ENCODE measurements around the gene ADAMTS13. TPM values are rescaled to one million over a fixed set of nuclear protein-coding genes. Genes with fewer than 3 reads are reported as not detected.

ADAMTS13 gene
- total and polyA plus RNA-seq, 2 experiments from 2014 or later: 1.4 to 2.2 TPM

DNA sequence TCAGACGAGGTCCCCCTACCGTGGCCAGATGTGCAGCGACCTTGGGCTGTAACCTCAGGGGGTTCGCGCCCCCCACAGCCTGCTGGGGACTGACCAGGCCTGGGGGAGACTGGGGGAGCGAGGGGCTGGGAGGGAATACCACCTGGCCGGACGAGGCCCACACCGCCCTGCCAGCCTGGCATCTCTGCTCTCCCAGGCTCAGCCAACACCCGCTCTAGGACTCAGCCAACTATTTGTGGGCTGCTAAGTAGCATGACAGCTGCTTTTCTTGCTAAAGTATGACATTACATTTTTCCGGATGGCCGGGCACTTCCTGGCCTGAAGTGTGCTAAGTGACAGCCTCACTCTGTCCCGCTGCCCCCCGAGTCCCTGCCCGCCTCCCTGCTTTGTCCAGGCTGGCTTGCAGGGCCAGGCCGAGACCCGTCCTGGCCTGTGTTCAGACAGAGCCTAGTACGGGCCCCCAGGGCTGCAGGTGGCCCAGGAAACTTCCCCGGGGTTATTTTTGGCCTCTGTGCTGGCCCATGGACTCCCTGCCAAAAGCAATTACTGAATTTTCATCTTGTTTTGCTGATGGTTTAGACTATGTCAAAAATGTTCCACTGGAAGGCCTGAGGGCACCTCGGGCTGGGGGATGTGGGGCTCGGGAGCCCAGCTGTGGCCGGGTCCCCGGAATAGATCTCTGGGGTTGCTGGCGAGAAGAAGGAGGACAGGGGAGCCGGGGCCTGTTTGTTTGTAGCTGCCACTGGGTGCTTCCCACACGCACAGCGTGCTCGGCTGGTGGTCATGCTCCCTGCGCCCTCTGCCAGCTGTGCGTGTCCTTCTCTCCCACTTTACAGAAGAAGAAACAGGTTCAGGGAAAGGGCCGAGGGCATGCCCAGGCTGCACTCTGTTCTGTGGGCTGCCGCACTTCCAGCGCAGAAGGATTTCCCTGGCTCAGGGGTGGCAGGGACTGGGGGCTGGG is 70.2 kb downstream of the ADAMTS13 start:
- no peaks in the 10 kb centered on the region for H3K4me1 ChIP-seq (ENCODE audit: insufficient read depth)
- H3F3A ChIP-seq (ENCODE audit: insufficient read depth): no peaks in the 10 kb centered on the region
- H3K9me3 ChIP-seq (ENCODE audit: low read depth): no peaks in the 10 kb centered on the region
- H3K79me2 ChIP-seq (ENCODE audit: insufficient read depth): no peaks in the 10 kb centered on the region
- no peak overlapping the region for H3K4me3 ChIP-seq
- H3K27me3 ChIP-seq (replicated peaks; ENCODE audit: insufficient read depth): peaks cover 18% of the 10 kb centered on the region
- in situ Hi-C loops (cut with MboI): loop anchor here (25.0 kb wide), 1 partner anchor 455 kb away; the partner anchor contains the start of gene GTF3C5
- TF ChIP-seq EZH2 (IDR thresholded peaks at IDR 0.05; ENCODE audit: insufficient read depth, poor library complexity, severe bottlenecking) (no peak), EZH2phosphoT487 (IDR thresholded peaks at IDR 0.05; ENCODE audit: insufficient read depth, low read depth) (no peak)
- H3K27ac ChIP-seq: no peak overlapping the region
- peak; percentile 29 for DNase-seq
- no peaks in the 10 kb centered on the region for H3K36me3 ChIP-seq (ENCODE audit: low read depth)
- H3K9me2 ChIP-seq (ENCODE audit: insufficient read depth): no peaks in the 10 kb centered on the region
- no peak overlapping the region for H3K9ac ChIP-seq
- 54 to 57% methylated on average over 32 to 33 of the region's 33 CpGs for WGBS, 2 experiments (ENCODE audit: low coverage in 1 of 2, low lambda C conversion rate in 2 of 2, missing lambda C conversion rate in 2 of 2)
- no peak overlapping the region for H3K4me2 ChIP-seq (ENCODE audit: unreplicated experiment)
- no peaks in the 10 kb centered on the region for H4K20me1 ChIP-seq (ENCODE audit: insufficient read depth)
- H2AFZ ChIP-seq: no peak overlapping the region

DNA sequence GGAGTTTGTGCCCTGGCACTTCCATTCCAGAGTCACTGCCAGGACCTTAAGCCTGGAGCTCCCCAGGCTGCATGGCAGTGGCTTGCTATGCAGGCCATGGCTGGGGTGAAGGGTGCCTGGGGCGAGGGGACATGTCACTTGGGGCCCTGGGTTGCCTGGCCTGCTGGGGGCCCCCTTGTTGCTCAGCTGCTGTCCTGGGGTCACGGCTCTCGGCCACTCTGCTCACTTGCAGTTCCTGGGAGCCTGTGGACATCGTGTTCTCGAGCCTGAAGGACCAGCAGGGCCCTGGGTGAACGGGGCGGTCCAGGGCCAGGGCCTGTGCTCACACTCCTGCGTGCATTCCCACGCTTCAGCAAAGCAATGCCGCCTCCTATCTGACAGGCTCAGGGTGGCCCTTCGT is 71.3 kb downstream of the ADAMTS13 start:
- Histone ChIP-seq H2AFZ (no peak overlapping the region), H3F3A (ENCODE audit: insufficient read depth) (no peaks in the 10 kb centered on the region), H3K9me2 (ENCODE audit: insufficient read depth) (no peaks in the 10 kb centered on the region), H3K4me3 (no peak overlapping the region), H3K9ac (no peak overlapping the region), H3K36me3 (ENCODE audit: low read depth) (no peaks in the 10 kb centered on the region), H3K4me2 (ENCODE audit: unreplicated experiment) (no peak overlapping the region), H3K79me2 (ENCODE audit: insufficient read depth) (no peaks in the 10 kb centered on the region), H3K27me3 (replicated peaks; ENCODE audit: insufficient read depth) (peaks cover 18% of the 10 kb centered on the region), H3K27ac (no peak overlapping the region), H4K20me1 (ENCODE audit: insufficient read depth) (no peaks in the 10 kb centered on the region), H3K4me1 (ENCODE audit: insufficient read depth) (no peaks in the 10 kb centered on the region), H3K9me3 (ENCODE audit: low read depth) (no peaks in the 10 kb centered on the region)
- WGBS, 2 experiments (ENCODE audit: low coverage in 1 of 2, low lambda C conversion rate in 2 of 2, missing lambda C conversion rate in 2 of 2): 67 to 75% methylated on average over 7 to 11 of the region's 11 CpGs
- no peak for DNase-seq
- in situ Hi-C loops (cut with MboI): loop anchor here (25.0 kb wide), 1 partner anchor 456 kb away; the partner anchor contains the start of gene GTF3C5
- TF ChIP-seq EZH2phosphoT487 (IDR thresholded peaks at IDR 0.05; ENCODE audit: insufficient read depth, low read depth): no peak
- TF ChIP-seq EZH2 (IDR thresholded peaks at IDR 0.05; ENCODE audit: insufficient read depth, poor library complexity, severe bottlenecking): no peak

DNA sequence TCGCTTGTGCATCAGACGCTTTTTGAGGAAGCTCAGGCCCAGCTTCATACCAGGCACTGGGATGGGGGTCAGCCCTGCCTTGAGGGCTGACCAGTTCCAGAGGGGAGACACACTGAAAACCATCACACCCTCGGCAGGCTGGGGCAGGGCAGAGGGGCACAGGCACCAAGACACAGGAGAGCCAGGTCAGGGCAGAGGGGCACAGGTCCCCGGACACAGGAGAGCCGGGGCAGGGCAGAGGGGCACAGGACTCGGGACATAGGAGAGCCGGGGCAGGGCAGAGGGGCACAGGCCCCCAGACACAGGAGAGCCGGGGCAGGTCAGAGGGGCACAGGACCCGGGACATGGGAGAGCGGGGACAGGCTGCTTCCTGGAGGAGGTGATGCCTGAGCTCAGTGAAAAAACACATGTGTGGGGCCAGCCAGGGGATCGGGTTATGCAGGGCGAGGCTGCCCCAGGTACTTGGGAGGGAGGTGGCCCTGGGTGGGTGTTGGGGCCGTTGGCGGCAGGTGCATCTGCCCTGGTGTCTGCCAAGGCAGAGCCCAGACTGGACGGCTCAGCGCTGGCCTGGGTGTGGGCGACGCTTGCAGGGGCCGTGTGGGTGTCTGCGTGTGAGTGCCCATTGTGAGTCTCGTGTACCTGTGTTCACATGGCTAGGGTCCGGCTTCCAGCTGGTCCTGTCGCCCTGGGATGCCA is 71.8 kb downstream of the ADAMTS13 start:
- Histone ChIP-seq H3K4me1 (ENCODE audit: insufficient read depth) (no peaks in the 10 kb centered on the region), H3K27ac (no peak overlapping the region), H3K36me3 (ENCODE audit: low read depth) (no peaks in the 10 kb centered on the region), H4K20me1 (ENCODE audit: insufficient read depth) (no peaks in the 10 kb centered on the region), H3K9me2 (ENCODE audit: insufficient read depth) (no peaks in the 10 kb centered on the region), H3K4me3 (no peak overlapping the region), H2AFZ (no peak overlapping the region), H3K27me3 (replicated peaks; ENCODE audit: insufficient read depth) (peaks cover 18% of the 10 kb centered on the region), H3F3A (ENCODE audit: insufficient read depth) (no peaks in the 10 kb centered on the region), H3K79me2 (ENCODE audit: insufficient read depth) (no peaks in the 10 kb centered on the region), H3K4me2 (ENCODE audit: unreplicated experiment) (no peak overlapping the region), H3K9ac (no peak overlapping the region), H3K9me3 (ENCODE audit: low read depth) (no peaks in the 10 kb centered on the region)
- in situ Hi-C loops (cut with MboI): loop anchor here (25.0 kb wide), 1 partner anchor 457 kb away; the partner anchor contains the start of gene GTF3C5
- WGBS, 2 experiments (ENCODE audit: low coverage in 1 of 2, low lambda C conversion rate in 2 of 2, missing lambda C conversion rate in 2 of 2): 82 to 88% methylated on average over 17 to 23 of the region's 23 CpGs
- DNase-seq: no peak
- TF ChIP-seq EZH2phosphoT487 (IDR thresholded peaks at IDR 0.05; ENCODE audit: insufficient read depth, low read depth) (no peak), EZH2 (IDR thresholded peaks at IDR 0.05; ENCODE audit: insufficient read depth, poor library complexity, severe bottlenecking) (no peak)

DNA sequence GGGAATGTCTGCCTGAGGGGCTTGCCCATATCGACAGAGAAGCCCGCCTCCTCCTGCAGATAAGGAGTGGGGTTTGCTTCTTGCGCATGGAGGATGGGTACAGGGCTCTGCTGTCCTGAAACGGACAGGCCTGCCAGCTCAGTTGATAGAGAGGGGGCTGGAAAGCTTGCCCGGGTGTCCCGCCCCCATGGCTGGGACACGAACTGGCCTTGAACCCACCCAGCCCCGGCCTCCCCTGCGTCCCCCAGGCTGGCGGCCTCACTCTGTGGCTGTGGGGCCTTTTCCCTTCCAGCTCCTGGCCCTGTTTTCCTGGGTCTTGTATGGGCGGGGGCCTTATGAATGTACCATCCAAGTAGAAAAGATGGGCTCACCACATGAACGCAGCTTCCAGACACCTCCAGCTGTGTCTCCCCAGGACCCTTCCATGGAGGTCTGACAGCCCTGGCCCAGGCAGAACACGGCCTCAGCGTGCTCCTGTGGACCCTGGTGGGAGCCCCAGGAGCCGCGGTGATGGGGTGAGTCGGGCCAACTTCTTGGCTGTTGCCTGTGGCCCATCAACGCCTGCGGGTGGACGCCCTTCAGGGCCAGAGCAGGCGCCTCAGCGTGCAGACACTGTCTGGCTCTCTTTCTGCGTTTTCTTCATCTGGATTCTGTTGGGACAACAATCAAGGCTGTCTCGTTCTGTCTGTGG is 72.6 kb downstream of the ADAMTS13 start:
- no peak for DNase-seq
- Histone ChIP-seq H4K20me1 (ENCODE audit: insufficient read depth) (no peaks in the 10 kb centered on the region), H3K4me3 (no peak overlapping the region), H3F3A (ENCODE audit: insufficient read depth) (no peaks in the 10 kb centered on the region), H3K4me2 (ENCODE audit: unreplicated experiment) (no peak overlapping the region), H3K9ac (no peak overlapping the region), H3K27me3 (replicated peaks; ENCODE audit: insufficient read depth) (peaks cover 16% of the 10 kb centered on the region), H3K79me2 (ENCODE audit: insufficient read depth) (no peaks in the 10 kb centered on the region), H2AFZ (no peak overlapping the region), H3K4me1 (ENCODE audit: insufficient read depth) (no peaks in the 10 kb centered on the region), H3K9me3 (ENCODE audit: low read depth) (no peaks in the 10 kb centered on the region), H3K9me2 (ENCODE audit: insufficient read depth) (no peaks in the 10 kb centered on the region), H3K36me3 (ENCODE audit: low read depth) (no peaks in the 10 kb centered on the region), H3K27ac (no peak overlapping the region)
- TF ChIP-seq EZH2 (IDR thresholded peaks at IDR 0.05; ENCODE audit: insufficient read depth, poor library complexity, severe bottlenecking) (no peak), EZH2phosphoT487 (IDR thresholded peaks at IDR 0.05; ENCODE audit: insufficient read depth, low read depth) (no peak)
- in situ Hi-C loops (cut with MboI): loop anchor here (25.0 kb wide), 1 partner anchor 457 kb away; the partner anchor contains the start of gene GTF3C5
- 15 to 17% methylated on average over 19 to 24 of the region's 24 CpGs for WGBS, 2 experiments (ENCODE audit: low coverage in 1 of 2, low lambda C conversion rate in 2 of 2, missing lambda C conversion rate in 2 of 2)

Data from GM23248 (cell line).